ENCODE results near the gene ALDH5A1. TPM values are rescaled to one million over a fixed set of nuclear protein-coding genes. Genes with fewer than 3 reads are reported as not detected.

ALDH5A1 gene
- total RNA-seq, 1 donor from 2014 or later, result 13.8 TPM

DNA sequence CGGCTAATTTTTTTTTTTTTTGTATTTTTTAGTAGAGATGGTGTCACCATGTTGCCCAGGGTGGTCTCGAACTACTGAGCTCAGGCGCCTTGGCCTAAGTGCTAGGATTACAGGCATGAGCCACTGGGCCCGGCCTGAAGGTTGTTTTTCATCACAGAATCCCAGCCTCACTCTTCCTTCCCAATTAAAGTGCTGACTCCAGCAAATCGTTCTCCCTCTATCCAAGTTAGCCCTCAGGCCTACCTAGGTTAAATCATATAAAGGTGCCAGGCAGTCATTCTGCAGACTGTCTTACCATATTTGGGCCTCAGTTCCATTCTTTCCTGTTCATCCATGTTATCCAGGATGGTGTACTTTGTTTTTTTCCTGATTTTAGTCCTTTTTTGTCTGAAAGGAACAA, 56.4 kb downstream of the ALDH5A1 start:
- ATAC-seq, result no peak
- no peak for DNase-seq
- intact Hi-C loops (cut with DNase I), result no loop called here

GRCh38 chr6:24554474-24554873, 59.7 kb downstream of the ALDH5A1 start:
- Histone ChIP-seq H3K36me3 (no peaks in the 10 kb centered on the region), H3K27me3 (ENCODE audit: low read depth) (no peaks in the 10 kb centered on the region), H3K27ac (no peak overlapping the region), H3K4me3 (no peak overlapping the region), H3K9me3 (no peaks in the 10 kb centered on the region), H3K4me1 (no peaks in the 10 kb centered on the region)
- no peak for DNase-seq
- intact Hi-C loops (cut with DNase I), result no loop called here
- ATAC-seq, result no peak
- no peak for TF ChIP-seq CTCF (IDR thresholded peaks at IDR 0.05)

More for the DNA sequence above, 56.4 kb downstream of the ALDH5A1 start:
- Histone ChIP-seq H3K27ac (no peak overlapping the region), H3K4me1 (no peaks in the 10 kb centered on the region), H3K27me3 (ENCODE audit: low read depth) (no peaks in the 10 kb centered on the region), H3K36me3 (no peaks in the 10 kb centered on the region), H3K9me3 (no peaks in the 10 kb centered on the region), H3K4me3 (no peak overlapping the region)
- no peak for TF ChIP-seq CTCF (IDR thresholded peaks at IDR 0.05)

DNA sequence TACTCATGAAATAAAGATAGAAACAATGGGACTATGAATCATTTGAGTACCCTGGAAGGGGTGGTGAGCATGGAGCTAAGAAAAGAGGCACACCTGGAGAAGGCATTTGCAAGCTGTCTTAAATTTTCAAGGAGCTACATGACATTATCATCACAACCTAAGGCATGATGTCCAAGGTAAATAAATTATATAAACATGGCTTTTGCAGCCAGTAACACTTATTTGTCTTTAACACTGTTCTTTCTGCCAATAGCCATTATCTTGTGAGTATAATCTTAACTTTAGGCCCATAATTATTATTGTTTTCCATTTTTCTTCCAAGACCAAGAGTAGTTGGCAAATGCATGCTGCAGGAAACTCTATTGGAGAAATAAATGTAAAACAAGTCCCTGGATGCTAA, 63.7 kb downstream of the ALDH5A1 start:
- Histone ChIP-seq H3K4me3 (no peak overlapping the region), H3K9me3 (no peaks in the 10 kb centered on the region), H3K27ac (no peak overlapping the region), H3K4me1 (no peaks in the 10 kb centered on the region), H3K36me3 (no peaks in the 10 kb centered on the region), H3K27me3 (ENCODE audit: low read depth) (no peaks in the 10 kb centered on the region)
- intact Hi-C loops (cut with DNase I), result no loop called here
- no peak for TF ChIP-seq CTCF (IDR thresholded peaks at IDR 0.05)
- ATAC-seq (no peak), DNase-seq (no peak)

- ATAC-seq (no peak), DNase-seq (no peak)
- intact Hi-C loops (cut with DNase I), result no loop called here
- H3K36me3 ChIP-seq, result no peaks in the 10 kb centered on the region
- H3K27me3 ChIP-seq (ENCODE audit: low read depth), result no peaks in the 10 kb centered on the region
- no peak overlapping the region for H3K27ac ChIP-seq
- H3K4me1 ChIP-seq, result no peaks in the 10 kb centered on the region
- TF ChIP-seq CTCF (IDR thresholded peaks at IDR 0.05), result no peak
- H3K4me3 ChIP-seq, result no peak overlapping the region
- no peaks in the 10 kb centered on the region for H3K9me3 ChIP-seq
Measured at GRCh38 chr6:24564081-24564480, 69.3 kb downstream of the ALDH5A1 start.

- H3K27me3 ChIP-seq (ENCODE audit: low read depth), result no peaks in the 10 kb centered on the region
- DNase-seq, result no peak
- H3K27ac ChIP-seq, result no peak overlapping the region
- H3K4me1 ChIP-seq, result no peaks in the 10 kb centered on the region
- intact Hi-C loops (cut with DNase I), result no loop called here
- TF ChIP-seq CTCF (IDR thresholded peaks at IDR 0.05), result no peak
- no peak overlapping the region for H3K4me3 ChIP-seq
- no peak for ATAC-seq
- H3K36me3 ChIP-seq, result no peaks in the 10 kb centered on the region
- no peaks in the 10 kb centered on the region for H3K9me3 ChIP-seq
Measured at GRCh38 chr6:24565196-24565595, 70.4 kb downstream of the ALDH5A1 start.
